HG02623 (cell line): ENCODE measurements around the gene FUS.
"Not testable (repeated sequence)": the region's sequence is repeated elsewhere in the genome, so short reads cannot be mapped to it uniquely, and the experiment has no call there.

Source experiments
- ATAC-seq: cut with Tn5 transposase; IDR thresholded peaks from one replicate; pipeline ENCODE4 v1.9.1; 2021; ENCODE audit warnings: moderate library complexity; ENCODE audit not compliant: unreplicated experiment

The FUS gene

GRCh38 chr16:31143011-31143693, 36.8 kb upstream of the FUS start:
- ATAC-seq, result no peak

- no peak for ATAC-seq
These were observed 36.2 kb upstream of the FUS start for GRCh38 chr16:31143694-31144148.

GRCh38 chr16:31144418-31144817, 35.5 kb upstream of the FUS start:
- not testable (repeated sequence) for ATAC-seq

- ATAC-seq, result no peak
These were observed 34.4 kb upstream of the FUS start for GRCh38 chr16:31145398-31145990.

- no peak for ATAC-seq
These were observed 32.4 kb upstream of the FUS start for GRCh38 chr16:31147574-31147973.

GRCh38 chr16:31148281-31148728, 31.6 kb upstream of the FUS start:
- no peak for ATAC-seq

GRCh38 chr16:31148896-31149295, 31.0 kb upstream of the FUS start:
- ATAC-seq, result no peak

- no peak for ATAC-seq
These were observed 30.6 kb upstream of the FUS start for GRCh38 chr16:31149332-31149731.

- no peak for ATAC-seq
These were observed 29.7 kb upstream of the FUS start, which contains the start of gene PRSS36 for GRCh38 chr16:31149894-31150890. TSS of gene PRSS36 (minus strand) at chr16:31150066. CDS start at chr16:31150035, 31 bp downstream.

- not testable (repeated sequence) for ATAC-seq
These were observed 29.0 kb upstream of the FUS start for GRCh38 chr16:31150976-31151375.

- no peak for ATAC-seq
These were observed 22.8 kb upstream of the FUS start for GRCh38 chr16:31157136-31157535.

GRCh38 chr16:31167315-31167714, 12.6 kb upstream of the FUS start:
- ATAC-seq, result no peak

- ATAC-seq, result no peak
These were observed 11.1 kb upstream of the FUS start for GRCh38 chr16:31168848-31169247.

- not testable (repeated sequence) for ATAC-seq
These were observed 9.9 kb upstream of the FUS start for GRCh38 chr16:31170048-31170447.

GRCh38 chr16:31177136-31177535, 2.8 kb upstream of the FUS start:
- ATAC-seq, result no peak

- peak; percentile 1 for ATAC-seq
These were observed 656 bp upstream of the FUS start for GRCh38 chr16:31179219-31179746.

- no peak for ATAC-seq
These were observed 1.3 kb downstream of the FUS start for GRCh38 chr16:31181102-31181830.

GRCh38 chr16:31182391-31182790, 2.5 kb downstream of the FUS start:
- no peak for ATAC-seq

GRCh38 chr16:31183432-31184428, 3.8 kb downstream of the FUS start:
- ATAC-seq, result no peak
